Thyroid gland (tissue), 4 donors: Measurements from ENCODE around the gene KRTAP12-2. TPM values are rescaled to one million over a fixed set of nuclear protein-coding genes. Genes with fewer than 3 reads are reported as not detected.

Source experiments
- DNase-seq, 2 donors: peaks; one replicate each; pipeline ENCODE4 v3.0.0-alpha.2; 2019
- H3K27ac ChIP-seq, 3 donors: fragments of 200-600 bp; sonication (generic); 1 replicate in 2 of 3; 2 replicates in 1 of 3; pipeline ENCODE4 v1.5.1; 2016 to 2019; ENCODE audit warnings: mild to moderate bottlenecking in 1 of 3, moderate library complexity in 1 of 3
- H3K27me3 ChIP-seq: fragments of 200-600 bp; sonication (generic); one replicate; pipeline ENCODE4 v1.5.1; 2019
- H3K36me3 ChIP-seq, 2 donors: fragments of 200-600 bp; sonication (generic); one replicate each; pipeline ENCODE4 v1.5.1; 2016 to 2019
- H3K4me1 ChIP-seq, 2 donors: fragments of 200-600 bp; sonication (generic); one replicate each; pipeline ENCODE4 v1.5.1; 2017 to 2019
- H3K4me3 ChIP-seq, 3 donors: fragments of 200-600 bp; sonication (generic); replicated peaks in 1 of 3; 1 replicate in 2 of 3; 2 replicates in 1 of 3; pipeline ENCODE4 v1.5.1; 2016; ENCODE audit warnings: mild to moderate bottlenecking in 1 of 3
- H3K9me3 ChIP-seq: fragments of 200-600 bp; sonication (generic); one replicate; pipeline ENCODE4 v1.5.1; 2017
- CTCF ChIP-seq, 6 experiments: fragments of 200-600 bp in 3 of 6; fragments of 450-650 bp in 3 of 6; sonication (generic) in 3 of 6; IDR thresholded peaks; one replicate each; pipeline ENCODE4 v1.5.1; 2016 to 2019; ENCODE audit warnings: antibody characterized with exemption in 6 of 6, mild to moderate bottlenecking in 2 of 6, inconsistent platforms in 1 of 6, moderate library complexity in 1 of 6
- POLR2A ChIP-seq, 2 donors: fragments of 450-650 bp; IDR thresholded peaks; one replicate each; pipeline ENCODE4 v1.6.1; 2017; ENCODE audit warnings: antibody characterized with exemption in 2 of 2, mild to moderate bottlenecking in 2 of 2, moderate library complexity in 1 of 2
- WGBS, 2 donors: methylation state at CpG; one replicate each; pipeline ENCODE4 v1.1.5; 2017; 5-methylcytosine and 5-hydroxymethylcytosine counted together
- intact Hi-C: fragments of 100-400 bp; cut with DNase I; formaldehyde crosslinking; loops from one replicate; pipeline ENCODE4 v1.15.1; 2023
- total RNA-seq, 4 donors: library from RNA; depleted of rRNA; stranded (reverse); fragments of >200 nt; gene quantifications; one replicate each; pipeline ENCODE4 v1.2.3, GENCODE V29; 2016

KRTAP12-2 gene
- total RNA-seq, 4 donors from 2014 or later = 0.89 TPM; not detected in 3

- Histone ChIP-seq H3K4me3 (no peak overlapping the region), H3K36me3 (no peaks in the 10 kb centered on the region), H3K4me1 (no peaks in the 10 kb centered on the region), H3K27ac (no peak overlapping the region), H3K27me3 (no peaks in the 10 kb centered on the region), H3K9me3 (no peaks in the 10 kb centered on the region)
- intact Hi-C loops = no loop called here
- WGBS, 2 donors = 78 to 81% methylated on average over 7 of the region's 7 CpGs
- no peak for TF ChIP-seq POLR2A (IDR thresholded peaks at IDR 0.05)
- TF ChIP-seq CTCF (IDR thresholded peaks at IDR 0.05) = no peak
- no peak for DNase-seq
These were observed 17.4 kb upstream of the KRTAP12-2 start for GRCh38 chr21:44684077-44684476.

- intact Hi-C loops = no loop called here
- 73 to 80% methylated on average over 14 to 15 of the region's 15 CpGs for WGBS, 2 donors
- no peaks in the 10 kb centered on the region for H3K9me3 ChIP-seq
These were observed 15.9 kb upstream of the KRTAP12-2 start for GRCh38 chr21:44682580-44683151.

GRCh38 chr21:44681861-44682579 is 15.3 kb upstream of the KRTAP12-2 start, which contains the start of gene KRTAP12-1:
KRTAP12-1 (minus strand) TSS chr21:44682163; CDS start chr21:44682123, 40 bp downstream.
- WGBS, 2 donors = 84 to 92% methylated on average over 14 to 23 of the region's 23 CpGs
- intact Hi-C loops = no loop called here
- Histone ChIP-seq H3K9me3 (no peaks in the 10 kb centered on the region), H3K4me3 (no peak within 1 kb of the TSS), H3K27ac (no peak within 1 kb of the TSS), H3K4me1 (no peaks in the 10 kb centered on the region), H3K36me3 (no peaks in the 10 kb centered on the region), H3K27me3 (no peaks in the 10 kb centered on the region)
- DNase-seq = no peak
- TF ChIP-seq CTCF (IDR thresholded peaks at IDR 0.05) (no peak), POLR2A (IDR thresholded peaks at IDR 0.05) (no peak)

More at GRCh38 chr21:44682580-44683151, 15.9 kb upstream of the KRTAP12-2 start:
- H3K4me3 ChIP-seq = no peak overlapping the region
- no peak for DNase-seq
- TF ChIP-seq CTCF (IDR thresholded peaks at IDR 0.05) = no peak
- no peak for TF ChIP-seq POLR2A (IDR thresholded peaks at IDR 0.05)
- no peaks in the 10 kb centered on the region for H3K4me1 ChIP-seq
- H3K27ac ChIP-seq = no peak overlapping the region
- H3K27me3 ChIP-seq = no peaks in the 10 kb centered on the region
- H3K36me3 ChIP-seq = no peaks in the 10 kb centered on the region

GRCh38 chr21:44681152-44681551 is 14.4 kb upstream of the KRTAP12-2 start:
- no peaks in the 10 kb centered on the region for H3K4me1 ChIP-seq
- no peaks in the 10 kb centered on the region for H3K9me3 ChIP-seq
- 66 to 80% methylated on average over 11 of the region's 11 CpGs for WGBS, 2 donors
- TF ChIP-seq POLR2A (IDR thresholded peaks at IDR 0.05) (no peak), CTCF (IDR thresholded peaks at IDR 0.05) (no peak)
- H3K36me3 ChIP-seq = no peaks in the 10 kb centered on the region
- intact Hi-C loops = no loop called here
- H3K4me3 ChIP-seq = no peak overlapping the region
- H3K27me3 ChIP-seq = no peaks in the 10 kb centered on the region
- DNase-seq = no peak
- H3K27ac ChIP-seq = no peak overlapping the region

GRCh38 chr21:44677881-44678280 is 11.2 kb upstream of the KRTAP12-2 start:
- Histone ChIP-seq H3K9me3 (no peaks in the 10 kb centered on the region), H3K4me3 (no peak overlapping the region), H3K4me1 (no peaks in the 10 kb centered on the region), H3K36me3 (no peaks in the 10 kb centered on the region), H3K27ac (no peak overlapping the region), H3K27me3 (no peaks in the 10 kb centered on the region)
- 90 to 93% methylated on average over 13 of the region's 13 CpGs for WGBS, 2 donors
- TF ChIP-seq CTCF (IDR thresholded peaks at IDR 0.05) (no peak), POLR2A (IDR thresholded peaks at IDR 0.05) (no peak)
- DNase-seq = no peak
- intact Hi-C loops = no loop called here
